Measurements from ENCODE around the gene MYADM. TPM values are rescaled to one million over a fixed set of nuclear protein-coding genes. Genes with fewer than 3 reads are reported as not detected.

Gene MYADM
- total and polyA plus RNA-seq, 2 donors (not counting 1 experiment from before 2014, with no cell fraction given): 18.5 to 172 TPM

GRCh38 chr19:53885036-53885435, 17.4 kb downstream of the MYADM start:
- no peak overlapping the region for H3K27ac ChIP-seq (ENCODE audit: low read length in 2 of 2)
- H4K20me1 ChIP-seq (ENCODE audit: control insufficient read depth, insufficient read depth, low read length, poor library complexity, severe bottlenecking): no peaks in the 10 kb centered on the region
- Mint-ChIP-seq H3K4me1 (peaks cover 14% of the 10 kb centered on the region), H3K27me3 (peaks cover 21% of the 10 kb centered on the region), H3K27ac (no peak overlapping the region), H3K4me3 (no peak overlapping the region), H3K9me3 (ENCODE audit: insufficient read depth) (no peaks in the 10 kb centered on the region)
- peaks cover 0 to 47% (median 34%) of the 10 kb centered on the region in 4 experiments for H3K27me3 ChIP-seq (replicated peaks in 1 of 4; ENCODE audit: control extremely low read depth in 1 of 4, control insufficient read depth in 3 of 4, insufficient read depth in 4 of 4, low read length in 3 of 4)
- ChIA-PET POLR2A (no interaction called here), CTCF (no interaction called here)
- no peak overlapping the region for H3K4me3 ChIP-seq (ENCODE audit: control extremely low read depth in 1 of 5, extremely low read depth in 1 of 5, insufficient read depth in 1 of 5, low read depth in 2 of 5, low read length in 4 of 5)
- ATAC-seq (ENCODE audit: low read depth) (no peak), DNase-seq (no peak)
- intact Hi-C loops (cut with micrococcal nuclease): no loop called here
- H3K4me1 ChIP-seq (ENCODE audit: control insufficient read depth in 2 of 2, insufficient read depth in 2 of 2, low read length in 2 of 2): peaks cover 34 to 43% of the 10 kb centered on the region in 2 donors
- no peak overlapping the region for H2AFZ ChIP-seq (ENCODE audit: insufficient read depth, low read depth, low read length, poor library complexity, severe bottlenecking)
- no peak overlapping the region for H3K9ac ChIP-seq (ENCODE audit: low read length)
- H3K9me3 ChIP-seq (ENCODE audit: control extremely low read depth in 1 of 3, control insufficient read depth in 2 of 3, insufficient read depth in 1 of 3, low read length in 2 of 3): peaks cover 0 to 13% (median 0%) of the 10 kb centered on the region in 3 donors
- no peaks in the 10 kb centered on the region for H3K36me3 ChIP-seq (replicated peaks in 1 of 2; ENCODE audit: control extremely low read depth in 1 of 2, control insufficient read depth in 1 of 2, extremely low read depth in 1 of 2, insufficient read depth in 2 of 2, low read length in 1 of 2)
- no peaks in the 10 kb centered on the region for H3K79me2 ChIP-seq (ENCODE audit: control insufficient read depth, insufficient read depth, low read length)
- 100% methylated on average over 2 of the region's 10 CpGs for WGBS (ENCODE audit: insufficient coverage)
- H3K4me2 ChIP-seq (replicated peaks; ENCODE audit: low read depth, low read length, poor library complexity, severe bottlenecking): no peak overlapping the region
- TF ChIP-seq CTCF (IDR thresholded peaks at IDR 0.05) (no peak), EZH2 (IDR thresholded peaks at IDR 0.05; ENCODE audit: borderline replicate concordance, insufficient read depth, low read depth, low read length, poor library complexity, severe bottlenecking) (no peak)

- 90% methylated on average over 21 of the region's 23 CpGs for WGBS (ENCODE audit: insufficient coverage)
- peaks cover 0 to 23% (median 8%) of the 10 kb centered on the region in 4 experiments for H3K27me3 ChIP-seq (replicated peaks in 1 of 4; ENCODE audit: control extremely low read depth in 1 of 4, control insufficient read depth in 3 of 4, insufficient read depth in 4 of 4, low read length in 3 of 4)
- H3K27ac Mint-ChIP-seq: no peak overlapping the region
- DNase-seq (no peak), ATAC-seq (ENCODE audit: low read depth) (no peak)
- H3K4me3 Mint-ChIP-seq: no peak overlapping the region
- H3K4me2 ChIP-seq (replicated peaks; ENCODE audit: low read depth, low read length, poor library complexity, severe bottlenecking): no peak overlapping the region
- H3K4me3 ChIP-seq (ENCODE audit: control extremely low read depth in 1 of 5, extremely low read depth in 1 of 5, insufficient read depth in 1 of 5, low read depth in 2 of 5, low read length in 4 of 5): no peak overlapping the region
- H3K36me3 ChIP-seq (replicated peaks in 1 of 2; ENCODE audit: control extremely low read depth in 1 of 2, control insufficient read depth in 1 of 2, extremely low read depth in 1 of 2, insufficient read depth in 2 of 2, low read length in 1 of 2): no peaks in the 10 kb centered on the region
- H3K9me3 Mint-ChIP-seq (ENCODE audit: insufficient read depth): no peaks in the 10 kb centered on the region
- H3K4me1 ChIP-seq (ENCODE audit: control insufficient read depth in 2 of 2, insufficient read depth in 2 of 2, low read length in 2 of 2): peaks cover 0 to 7% of the 10 kb centered on the region in 2 donors
- TF ChIP-seq EZH2 (IDR thresholded peaks at IDR 0.05; ENCODE audit: borderline replicate concordance, insufficient read depth, low read depth, low read length, poor library complexity, severe bottlenecking): no peak
- TF ChIP-seq CTCF (IDR thresholded peaks at IDR 0.05): no peak
- peaks cover 29% of the 10 kb centered on the region for H3K27me3 Mint-ChIP-seq
- H3K27ac ChIP-seq (ENCODE audit: low read length in 2 of 2): no peak overlapping the region
- no peaks in the 10 kb centered on the region for H3K79me2 ChIP-seq (ENCODE audit: control insufficient read depth, insufficient read depth, low read length)
- no peaks in the 10 kb centered on the region for H4K20me1 ChIP-seq (ENCODE audit: control insufficient read depth, insufficient read depth, low read length, poor library complexity, severe bottlenecking)
- intact Hi-C loops (cut with micrococcal nuclease): no loop called here
- POLR2A ChIA-PET: no interaction called here
- no peak overlapping the region for H3K9ac ChIP-seq (ENCODE audit: low read length)
- H3K4me1 Mint-ChIP-seq: peaks cover 2% of the 10 kb centered on the region
- no peak overlapping the region for H2AFZ ChIP-seq (ENCODE audit: insufficient read depth, low read depth, low read length, poor library complexity, severe bottlenecking)
- CTCF ChIA-PET: no interaction called here
- peaks cover 0 to 14% (median 0%) of the 10 kb centered on the region in 3 donors for H3K9me3 ChIP-seq (ENCODE audit: control extremely low read depth in 1 of 3, control insufficient read depth in 2 of 3, insufficient read depth in 1 of 3, low read length in 2 of 3)
Observed at GRCh38 chr19:53892301-53892980, 24.8 kb downstream of the MYADM start.

Data from B cell (primary cell).